Measurements from ENCODE around the gene CYP2C18.

GRCh38 chr10:94725871-94726270 lies 42.3 kb downstream of the CYP2C18 start:
- TF ChIP-seq CTCF (IDR thresholded peaks at IDR 0.05; ENCODE audit: insufficient read depth, low read length, poor library complexity, severe bottlenecking) (no peak), EZH2phosphoT487 (conservative IDR thresholded peaks at IDR 0.05; ENCODE audit: low read length) (no peak)

Data from SU-DHL-6 (cell line).